Muscle of arm (tissue), 12 donors: ENCODE data around the gene SYTL3. TPM values are rescaled to one million over a fixed set of nuclear protein-coding genes. Genes with fewer than 3 reads are reported as not detected.
"Not testable (repeated sequence)": the region's sequence is repeated elsewhere in the genome, so short reads cannot be mapped to it uniquely, and the experiment has no call there.

Source experiments
- DNase-seq: peaks from one replicate; pipeline ENCODE4 v3.0.0-alpha.2; 2013
- polyA plus RNA-seq, 12 donors: library from polyadenylated mRNA; unstranded; fragments of 120-200 nt; gene quantifications; one replicate each; pipeline ENCODE4 v1.2.1, GENCODE V29; 2013; ENCODE audit not compliant: insufficient read length in 12 of 12

Gene SYTL3
- polyA plus RNA-seq, 12 donors: 3.1 to 14.7 (median 8.8) TPM; not detected in 1

GRCh38 chr6:158688860-158689259 is 39.0 kb downstream of the SYTL3 start:
- no peak for DNase-seq

- no peak for DNase-seq
These were observed 45.1 kb downstream of the SYTL3 start for GRCh38 chr6:158694913-158695312.

GRCh38 chr6:158697811-158698210 is 48.0 kb downstream of the SYTL3 start:
- DNase-seq: no peak

GRCh38 chr6:158698931-158699330 is 49.1 kb downstream of the SYTL3 start:
- no peak for DNase-seq

- not testable (repeated sequence) for DNase-seq
These were observed 51.4 kb downstream of the SYTL3 start for GRCh38 chr6:158701268-158701667.

GRCh38 chr6:158703111-158703836 is 53.4 kb downstream of the SYTL3 start:
- DNase-seq: peak; percentile 54

- DNase-seq: peak; percentile 77
These were observed 54.3 kb downstream of the SYTL3 start for GRCh38 chr6:158703837-158704822.

- DNase-seq: no peak
These were observed 55.7 kb downstream of the SYTL3 start for GRCh38 chr6:158705386-158706126.

- DNase-seq: peak; percentile 61
These were observed 56.6 kb downstream of the SYTL3 start for GRCh38 chr6:158706369-158706982.

GRCh38 chr6:158707120-158707820 is 57.4 kb downstream of the SYTL3 start:
- DNase-seq: no peak

- DNase-seq: no peak
These were observed 58.0 kb downstream of the SYTL3 start for GRCh38 chr6:158707821-158708195.

- DNase-seq: no peak
These were observed 58.4 kb downstream of the SYTL3 start for GRCh38 chr6:158708239-158708638.

- DNase-seq: no peak
These were observed 60.0 kb downstream of the SYTL3 start for GRCh38 chr6:158709809-158710208.

- no peak for DNase-seq
These were observed 61.4 kb downstream of the SYTL3 start for GRCh38 chr6:158711264-158711663.

GRCh38 chr6:158713469-158713868 is 63.6 kb downstream of the SYTL3 start:
- DNase-seq: no peak

GRCh38 chr6:158714706-158715105 is 64.9 kb downstream of the SYTL3 start:
- no peak for DNase-seq

GRCh38 chr6:158715330-158716311 is 65.8 kb downstream of the SYTL3 start:
- DNase-seq: no peak

- no peak for DNase-seq
These were observed 67.8 kb downstream of the SYTL3 start for GRCh38 chr6:158717341-158718330.
